Retinal pigment epithelial cell (primary cell): ENCODE measurements around the gene KRTAP19-7.

Source experiments
- DNase-seq: peaks from one replicate; pipeline ENCODE4 v3.0.0-alpha.2; 2010; ENCODE audit warnings: low read depth
- H3K4me3 ChIP-seq: 2 replicates; pipeline ENCODE4 v1.5.1; 2011; ENCODE audit warnings: mild to moderate bottlenecking, low read length, control low read depth, moderate library complexity
- TF ChIP-seq, protein P1 (sequence below): conservative IDR thresholded peaks from 2 replicates; pipeline ENCODE4 v1.5.1; 2011; ENCODE audit warnings: low read depth, low read length, control low read depth, inconsistent platforms

The KRTAP19-7 gene

DNA sequence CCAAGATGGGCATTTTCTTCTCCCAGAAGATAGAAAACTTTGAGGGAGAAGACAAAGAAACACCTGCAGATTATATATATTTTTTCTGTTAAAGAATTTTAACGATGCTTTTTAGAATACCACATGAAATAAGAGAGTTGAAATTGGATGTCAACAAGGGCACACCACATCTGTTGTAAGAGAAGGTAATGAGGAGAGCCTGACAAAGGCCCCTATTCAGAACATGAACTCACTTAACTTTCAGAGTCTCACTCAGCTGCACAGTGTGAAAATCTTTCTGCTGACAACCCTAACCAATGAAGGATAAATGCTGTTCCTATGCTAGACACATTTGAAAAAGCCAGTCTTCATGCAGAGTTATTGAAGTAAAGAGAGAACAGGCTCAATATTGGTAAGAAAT is 21.8 kb upstream of the KRTAP19-7 start:
- TF ChIP-seq, protein P1, sequence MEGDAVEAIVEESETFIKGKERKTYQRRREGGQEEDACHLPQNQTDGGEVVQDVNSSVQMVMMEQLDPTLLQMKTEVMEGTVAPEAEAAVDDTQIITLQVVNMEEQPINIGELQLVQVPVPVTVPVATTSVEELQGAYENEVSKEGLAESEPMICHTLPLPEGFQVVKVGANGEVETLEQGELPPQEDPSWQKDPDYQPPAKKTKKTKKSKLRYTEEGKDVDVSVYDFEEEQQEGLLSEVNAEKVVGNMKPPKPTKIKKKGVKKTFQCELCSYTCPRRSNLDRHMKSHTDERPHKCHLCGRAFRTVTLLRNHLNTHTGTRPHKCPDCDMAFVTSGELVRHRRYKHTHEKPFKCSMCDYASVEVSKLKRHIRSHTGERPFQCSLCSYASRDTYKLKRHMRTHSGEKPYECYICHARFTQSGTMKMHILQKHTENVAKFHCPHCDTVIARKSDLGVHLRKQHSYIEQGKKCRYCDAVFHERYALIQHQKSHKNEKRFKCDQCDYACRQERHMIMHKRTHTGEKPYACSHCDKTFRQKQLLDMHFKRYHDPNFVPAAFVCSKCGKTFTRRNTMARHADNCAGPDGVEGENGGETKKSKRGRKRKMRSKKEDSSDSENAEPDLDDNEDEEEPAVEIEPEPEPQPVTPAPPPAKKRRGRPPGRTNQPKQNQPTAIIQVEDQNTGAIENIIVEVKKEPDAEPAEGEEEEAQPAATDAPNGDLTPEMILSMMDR = no peak
- H3K4me3 ChIP-seq = no peak overlapping the region
- DNase-seq = no peak

DNA sequence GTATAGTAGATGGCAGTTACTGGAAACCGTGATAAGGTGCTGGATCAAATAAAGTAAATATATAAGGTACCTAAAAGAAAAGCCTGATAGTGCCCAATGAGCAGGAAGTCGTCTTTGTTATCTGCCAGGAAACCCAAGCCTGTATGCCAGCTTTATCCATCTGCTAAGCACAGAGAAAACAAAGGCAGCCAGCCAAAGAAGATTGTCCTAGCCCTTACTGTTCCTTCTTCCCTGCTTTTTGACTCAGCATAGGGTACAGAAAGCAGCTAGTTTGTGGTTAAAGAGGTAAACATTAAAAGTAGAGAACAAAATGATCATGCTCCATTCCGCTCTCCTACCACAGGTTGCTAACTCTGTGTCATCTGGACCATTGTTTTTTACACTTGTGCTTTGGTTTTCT is 19.0 kb upstream of the KRTAP19-7 start:
- no peak for DNase-seq
- TF ChIP-seq, protein P1 = no peak
- no peak overlapping the region for H3K4me3 ChIP-seq

DNA sequence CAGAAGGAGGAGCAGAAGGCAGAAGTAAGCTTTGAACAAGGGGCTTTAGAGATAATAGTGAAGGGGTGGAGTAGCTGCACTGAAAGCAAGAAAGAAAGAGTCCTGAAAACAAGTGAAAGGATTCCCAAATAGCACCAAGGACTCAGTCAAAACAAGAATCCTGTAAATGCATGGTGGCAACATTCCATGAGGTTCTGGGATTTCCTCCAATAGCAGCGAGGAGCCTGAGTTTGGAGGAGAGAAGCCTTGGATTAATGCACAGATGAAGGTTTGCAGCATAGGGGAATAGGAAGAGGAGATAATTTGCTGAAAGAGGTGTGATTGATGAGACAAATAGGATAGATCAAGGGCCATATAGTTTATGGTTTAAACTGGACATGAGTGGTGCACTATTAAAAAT is 18.2 kb upstream of the KRTAP19-7 start:
- DNase-seq = no peak
- TF ChIP-seq, protein P1 = no peak
- no peak overlapping the region for H3K4me3 ChIP-seq

DNA sequence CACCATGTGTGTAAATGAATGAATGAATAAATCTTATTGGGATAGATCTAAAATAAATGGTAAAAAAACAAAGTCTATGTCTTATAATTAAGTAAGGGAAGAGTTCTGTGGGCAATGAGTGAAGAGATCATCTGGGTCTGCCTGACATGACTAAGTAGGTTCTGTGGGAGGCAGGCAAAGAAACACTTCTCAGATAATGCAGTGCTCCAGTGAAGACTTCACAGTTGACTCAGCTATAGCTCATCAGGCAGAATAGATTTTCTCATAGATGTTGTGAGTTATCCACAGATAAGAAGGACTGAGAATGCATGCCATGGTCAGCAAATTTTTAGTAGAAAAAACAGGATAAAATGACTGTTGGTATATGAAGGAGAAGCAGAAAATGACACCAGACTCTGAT is 16.7 kb upstream of the KRTAP19-7 start:
- no peak for DNase-seq
- no peak overlapping the region for H3K4me3 ChIP-seq
- TF ChIP-seq, protein P1 = no peak

DNA sequence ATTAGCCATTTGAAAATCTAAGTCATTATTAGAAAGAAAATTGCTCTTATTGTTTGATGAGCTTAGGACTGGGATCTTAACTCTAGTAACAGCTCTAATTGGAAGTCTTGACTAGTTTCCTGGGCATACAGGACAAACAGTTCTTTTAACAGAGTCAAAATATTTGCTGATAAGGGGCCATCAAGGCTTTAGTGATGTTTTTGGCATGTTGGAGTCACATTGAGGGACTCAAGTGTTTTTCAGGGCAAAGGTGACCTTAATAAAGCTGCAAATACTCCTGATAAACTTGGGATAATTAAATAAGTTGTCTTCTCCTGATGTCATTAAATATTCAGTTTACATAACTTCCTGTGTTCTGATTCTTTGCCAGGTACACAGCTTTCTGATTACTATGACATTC is 6.5 kb upstream of the KRTAP19-7 start:
- DNase-seq = no peak
- TF ChIP-seq, protein P1 = no peak

DNA sequence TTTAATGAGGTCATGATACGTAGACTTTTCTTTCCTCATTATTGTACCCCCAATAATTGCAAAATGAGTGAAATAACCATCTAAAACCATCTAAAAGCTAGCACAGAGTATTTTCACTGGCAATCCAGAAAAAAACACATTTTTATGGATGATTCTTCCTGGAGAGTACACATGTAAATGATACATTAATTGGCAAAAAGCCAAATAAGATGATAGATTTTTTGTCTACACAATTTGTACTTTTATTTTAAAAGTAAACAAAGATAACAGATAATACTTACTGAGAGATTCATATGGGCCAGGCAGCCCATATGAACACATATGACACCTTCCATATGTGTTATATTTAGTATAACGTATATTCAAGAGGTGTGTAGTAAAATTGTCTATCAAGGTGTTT is 2.5 kb upstream of the KRTAP19-7 start:
- TF ChIP-seq, protein P1 = no peak

More for the DNA sequence above, 6.5 kb upstream of the KRTAP19-7 start:
- H3K4me3 ChIP-seq = no peak overlapping the region

DNA sequence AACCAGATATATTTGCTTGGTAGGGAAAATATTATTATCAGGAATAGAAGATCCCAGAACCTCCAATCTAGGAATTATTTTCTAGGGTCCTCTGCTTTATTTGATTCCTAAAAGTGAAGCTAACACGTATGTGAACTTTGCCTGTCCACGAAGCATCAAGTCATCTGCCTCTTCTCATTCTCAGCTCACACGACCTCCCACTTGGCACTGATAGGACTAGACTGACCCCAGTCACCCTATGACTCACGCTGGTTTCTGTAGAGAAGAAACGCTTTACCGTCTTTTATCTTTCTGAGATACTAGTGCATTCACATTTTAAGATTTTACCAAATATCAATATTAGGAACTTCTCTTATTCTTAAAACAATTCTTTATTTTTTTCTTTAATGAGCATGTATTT is 2.0 kb upstream of the KRTAP19-7 start:
- TF ChIP-seq, protein P1 = no peak
- no peak for DNase-seq
- no peak overlapping the region for H3K4me3 ChIP-seq

More for the DNA sequence above, 2.5 kb upstream of the KRTAP19-7 start:
- no peak overlapping the region for H3K4me3 ChIP-seq
- no peak for DNase-seq
